Measurements from ENCODE around the gene POLD4. TPM values are rescaled to one million over a fixed set of nuclear protein-coding genes. Genes with fewer than 3 reads are reported as not detected.

Gene POLD4
- polyA plus RNA-seq, 12 donors: 19.0 to 36.9 (median 25.9) TPM; not detected in 1

- no peak for DNase-seq
Observed at GRCh38 chr11:67355794-67356386, 2.5 kb upstream of the POLD4 start.

- no peak for DNase-seq
Observed at GRCh38 chr11:67355023-67355793, 1.9 kb upstream of the POLD4 start.

GRCh38 chr11:67354075-67355022 is 1.0 kb upstream of the POLD4 start:
- no peak for DNase-seq

- no peak for DNase-seq
Observed at GRCh38 chr11:67352546-67353316, 615 bp downstream of the POLD4 start.

DNA sequence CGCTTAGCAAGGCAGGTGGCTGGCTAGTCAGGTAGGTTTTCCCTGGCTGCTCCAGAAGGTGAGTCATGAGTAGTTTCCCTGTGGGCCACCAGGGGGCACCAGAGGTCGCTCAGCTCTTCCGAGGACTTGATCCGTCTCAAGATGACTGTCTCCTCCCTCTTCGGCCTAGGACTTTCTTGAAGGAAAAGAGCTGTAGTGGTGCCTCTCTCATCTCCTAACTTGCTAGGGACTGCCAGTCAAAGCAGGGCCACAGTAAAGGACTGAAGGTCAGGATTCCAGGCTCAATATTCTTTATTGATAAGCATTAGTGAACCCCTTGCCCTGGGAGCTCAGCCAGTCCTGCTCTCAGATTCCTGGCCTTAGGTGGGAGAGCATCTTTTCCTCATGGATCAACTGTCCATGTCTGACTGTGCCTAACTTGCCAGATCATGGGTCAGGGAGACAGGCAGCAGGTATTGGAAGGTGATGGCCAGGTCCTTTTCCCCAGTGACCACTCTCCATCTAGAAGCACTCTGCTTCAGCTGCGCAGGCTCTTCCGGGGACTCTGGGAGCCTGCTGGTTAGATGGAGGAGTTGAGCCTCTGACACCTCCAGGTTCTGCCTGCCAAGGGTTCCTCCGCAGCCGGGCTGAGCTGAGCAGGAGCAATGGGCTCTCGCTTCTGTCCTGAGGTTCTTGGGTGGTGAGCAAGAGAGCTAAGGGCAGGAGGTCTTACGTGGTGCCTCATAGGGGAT is 1.9 kb downstream of the POLD4 start:
- peak; percentile 82 for DNase-seq

- no peak for DNase-seq
Observed at GRCh38 chr11:67349928-67350465, 3.3 kb downstream of the POLD4 start.

- no peak for DNase-seq
Observed at GRCh38 chr11:67349457-67349856, 3.9 kb downstream of the POLD4 start.

DNA sequence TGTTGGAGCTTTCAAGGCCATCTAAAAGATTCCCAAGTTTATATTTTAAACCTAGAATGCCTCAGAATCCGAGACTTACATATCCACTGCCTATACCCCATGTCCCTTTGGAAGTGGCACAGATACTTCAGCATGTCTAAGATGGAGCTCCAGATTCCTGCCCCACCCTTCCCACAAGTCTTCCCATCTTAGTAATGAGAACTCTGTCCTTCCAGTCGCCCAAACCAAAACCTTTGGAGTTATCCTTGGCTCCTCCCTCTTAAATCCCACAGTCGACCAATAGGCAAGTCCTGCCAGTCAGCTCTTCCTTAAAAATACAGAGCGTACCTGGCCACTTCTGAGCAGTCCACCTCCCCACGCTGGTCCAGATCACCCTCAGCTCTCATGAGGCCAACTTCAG is 4.3 kb downstream of the POLD4 start:
- DNase-seq: no peak

DNA sequence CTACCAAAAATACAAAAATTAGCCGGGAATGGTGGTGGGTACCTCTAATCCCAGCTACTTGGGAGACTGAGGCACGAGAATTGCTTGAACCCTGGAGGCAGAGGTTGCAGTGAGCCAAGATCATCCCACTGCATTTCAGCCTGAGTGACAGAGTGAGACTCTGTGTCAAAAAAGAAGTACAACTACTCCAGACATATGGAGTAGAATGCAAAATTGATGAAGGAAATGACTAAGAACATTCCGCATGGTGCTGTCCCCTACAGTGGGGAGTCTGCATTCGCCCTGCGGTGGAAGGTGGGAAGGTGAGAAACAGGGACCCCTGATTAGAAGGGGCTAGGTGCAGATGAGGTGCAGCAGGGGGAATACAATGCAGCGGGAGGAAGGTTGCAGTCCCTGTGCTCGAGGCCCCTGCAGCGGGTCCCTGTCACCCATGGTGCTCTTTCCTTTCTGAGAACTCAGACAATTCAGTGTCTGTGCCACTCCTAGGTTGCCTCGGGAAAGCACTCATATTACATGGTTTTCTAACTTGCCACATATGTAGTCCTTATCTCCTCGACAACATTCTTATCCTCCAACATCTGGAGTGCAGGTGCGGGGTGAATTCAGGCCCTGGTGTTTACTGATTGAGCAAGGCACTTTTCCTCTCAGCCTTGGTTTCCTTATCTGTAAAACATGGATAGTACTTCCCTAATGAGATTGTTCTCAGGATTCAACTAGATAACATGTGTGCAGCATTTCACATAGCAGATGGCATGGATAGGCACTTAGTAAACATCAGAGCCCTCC is 5.2 kb downstream of the POLD4 start:
- DNase-seq: no peak

GRCh38 chr11:67345920-67346819 is 7.2 kb downstream of the POLD4 start:
- no peak for DNase-seq

DNA sequence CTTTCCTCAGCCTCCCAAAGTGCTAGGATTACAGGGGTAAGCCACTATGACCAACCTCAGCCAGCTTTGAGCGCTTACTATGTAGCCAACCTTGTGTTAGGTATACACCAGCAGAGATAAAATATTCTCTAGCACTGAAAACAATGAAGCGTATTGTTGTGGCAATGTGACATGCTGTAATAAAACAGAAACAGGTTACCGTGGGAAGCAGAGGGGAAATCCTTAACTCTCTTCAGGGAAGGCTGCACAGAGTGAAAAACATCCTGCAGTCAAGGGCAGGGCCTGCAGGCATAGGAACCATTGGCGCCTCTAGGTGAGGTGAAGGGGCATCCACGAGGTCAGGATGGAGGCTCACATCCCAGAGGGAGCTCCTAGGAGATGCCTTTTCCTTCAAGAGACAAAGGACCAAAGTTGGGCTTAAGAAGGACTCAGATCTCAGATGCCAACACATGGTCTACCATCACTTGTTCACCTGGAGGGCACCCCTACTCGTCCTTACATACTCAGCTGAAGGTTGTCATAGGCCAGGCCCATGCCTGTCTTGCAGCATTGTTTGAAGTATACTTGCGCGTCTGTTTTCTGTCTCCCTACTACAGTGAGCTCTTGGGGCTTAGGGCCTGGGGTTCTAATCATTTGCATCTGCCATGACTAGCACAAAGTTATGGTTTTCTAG is 8.0 kb downstream of the POLD4 start:
- no peak for DNase-seq

DNA sequence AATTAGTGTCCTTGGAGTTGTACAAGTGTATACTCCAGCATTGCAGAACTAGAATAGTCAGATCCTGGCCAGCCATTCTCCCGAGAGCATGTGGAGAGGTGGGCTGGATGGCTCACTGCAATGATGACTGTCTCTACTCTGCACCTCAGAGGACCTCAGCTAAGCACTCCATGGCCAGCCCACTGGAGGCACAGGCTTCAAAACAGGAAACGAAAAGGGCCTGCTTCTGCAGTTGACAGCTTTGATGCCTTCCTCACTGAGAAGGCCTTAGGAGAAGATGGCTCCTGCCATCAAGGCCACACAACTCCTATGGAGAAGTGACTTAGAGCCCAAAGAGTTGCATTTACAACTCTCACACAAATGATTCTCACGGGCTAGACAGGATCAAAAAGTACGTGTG is 9.1 kb downstream of the POLD4 start:
- DNase-seq: no peak

DNA sequence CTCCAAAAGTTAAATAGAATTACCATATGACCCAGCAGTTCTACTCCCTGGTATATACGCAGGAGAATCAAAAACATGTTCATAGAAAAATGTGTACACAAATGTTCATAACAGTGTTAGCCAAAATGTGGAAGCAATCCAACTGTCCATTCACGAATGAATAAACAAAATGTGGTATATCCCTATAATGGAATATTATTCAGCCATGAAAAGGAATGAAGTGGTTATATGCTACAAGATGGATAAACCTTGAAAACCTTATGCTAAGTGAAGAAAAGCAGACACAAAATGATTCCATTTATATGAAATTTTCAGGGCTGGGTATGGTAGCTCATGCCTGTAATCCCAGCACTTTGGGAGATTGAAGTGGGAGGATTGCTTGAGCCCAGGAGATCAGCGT is 16.1 kb downstream of the POLD4 start:
- DNase-seq: no peak

DNA sequence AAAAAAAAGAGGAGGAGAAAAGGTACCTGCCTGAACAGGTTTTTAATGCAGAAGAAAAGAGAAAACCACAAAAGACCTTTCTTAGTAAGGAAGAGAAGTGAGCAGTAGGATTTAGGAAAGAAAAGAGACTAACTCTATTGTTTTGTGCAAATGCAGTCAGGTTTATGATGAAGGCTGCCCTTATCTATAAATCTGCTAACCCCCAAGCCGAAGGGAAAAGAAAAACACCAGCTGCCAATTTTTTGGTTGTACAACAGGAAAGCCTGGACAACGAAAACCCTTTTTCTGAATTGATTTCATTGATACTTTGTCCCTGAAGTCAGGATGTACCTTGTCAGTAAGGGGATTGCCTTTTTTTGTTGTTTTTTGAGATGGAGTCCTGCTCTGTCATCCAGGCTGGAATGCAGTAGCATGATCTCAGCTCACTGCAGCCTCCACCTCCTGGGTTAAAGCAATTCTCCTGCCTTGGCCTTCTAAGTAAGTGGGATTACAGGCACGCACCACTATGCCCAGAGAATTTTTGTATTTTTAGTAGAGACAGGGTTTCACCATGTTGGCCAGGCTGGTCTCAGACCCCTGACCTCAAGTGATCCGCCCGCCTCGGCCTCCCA is 21.2 kb downstream of the POLD4 start:
- no peak for DNase-seq

- DNase-seq: no peak
Observed at GRCh38 chr11:67323526-67323925, 29.8 kb downstream of the POLD4 start.

GRCh38 chr11:67322049-67322448 is 31.3 kb downstream of the POLD4 start:
- DNase-seq: no peak

DNA sequence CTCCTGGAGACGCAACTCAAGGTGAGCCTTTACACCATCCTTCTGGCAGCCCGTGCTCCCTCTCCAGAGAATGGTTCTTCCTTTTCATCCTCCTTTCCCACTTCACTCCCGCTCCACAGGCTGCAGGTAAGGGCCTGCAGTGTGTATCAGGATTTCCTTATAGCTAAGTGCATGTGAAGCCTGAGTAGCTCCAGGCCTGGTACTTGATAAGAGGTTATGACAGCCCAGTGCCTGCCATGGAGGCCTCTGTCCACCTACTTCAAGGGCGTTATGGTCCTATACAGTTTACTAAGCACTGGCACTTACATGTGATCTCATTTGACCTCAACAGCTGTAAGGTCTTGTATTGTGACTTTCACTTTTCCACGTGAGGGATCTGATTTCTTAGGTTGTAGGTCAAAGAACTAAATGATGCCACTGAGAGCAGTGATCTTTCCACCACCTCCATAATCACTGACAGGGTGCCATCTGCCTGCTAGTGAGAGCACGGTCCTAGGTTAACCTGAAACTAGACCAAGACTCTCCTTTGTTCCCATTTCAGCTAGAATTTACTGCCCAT is 32.0 kb downstream of the POLD4 start:
- DNase-seq: no peak
